Neural cell (in vitro differentiated cells): Measurements from ENCODE around the gene KITLG. TPM values are rescaled to one million over a fixed set of nuclear protein-coding genes. Genes with fewer than 3 reads are reported as not detected.

Experiments used
- H2AFZ ChIP-seq: fragments of 200-600, 300-800 bp; sonication (generic), shearing (Covaris generic); 2 replicates; pipeline ENCODE4 v1.6.0; 2014; ENCODE audit warnings: low read depth, mild to moderate bottlenecking, antibody characterized with exemption, low read length, moderate library complexity
- H3F3A ChIP-seq: fragments of 200-600 bp; shearing (Covaris generic); 2 replicates; pipeline ENCODE4 v1.6.1; 2016; ENCODE audit warnings: mild to moderate bottlenecking, moderate library complexity, mixed read lengths, antibody characterized with exemption, low read length; ENCODE audit not compliant: insufficient read depth, poor library complexity, severe bottlenecking
- H3K27ac ChIP-seq: fragments of 200-600, 300-800 bp; sonication (generic), shearing (Covaris generic); 2 replicates; pipeline ENCODE4 v1.5.1; 2014; ENCODE audit warnings: mild to moderate bottlenecking, low read length, moderate library complexity
- H3K27me3 ChIP-seq: fragments of 300-800, 200-600 bp; sonication (generic), shearing (Covaris generic); 2 replicates; pipeline ENCODE4 v1.6.0; 2014; ENCODE audit warnings: mild to moderate bottlenecking, low read depth, low read length, moderate library complexity; ENCODE audit not compliant: insufficient read depth
- H3K36me3 ChIP-seq: fragments of 300-800, 200-600 bp; sonication (generic), shearing (Covaris generic); 2 replicates; pipeline ENCODE4 v1.5.1; 2014; ENCODE audit warnings: mild to moderate bottlenecking, antibody characterized with exemption, low read length, moderate library complexity; ENCODE audit not compliant: insufficient read depth
- H3K4me2 ChIP-seq: fragments of 300-800, 200-600 bp; sonication (generic), shearing (Covaris generic); 2 replicates; pipeline ENCODE4 v1.6.0; 2014; ENCODE audit warnings: mild to moderate bottlenecking, low read length
- H3K4me3 ChIP-seq: fragments of 300-800, 200-600 bp; sonication (generic), shearing (Covaris generic); 2 replicates; pipeline ENCODE4 v1.5.1; 2014; ENCODE audit warnings: mild to moderate bottlenecking, low read length, moderate library complexity
- H3K79me2 ChIP-seq: fragments of 200-600 bp; shearing (Covaris generic); replicated peaks from 2 replicates; pipeline ENCODE4 v1.6.0; 2014; ENCODE audit warnings: mild to moderate bottlenecking, low read length, moderate library complexity; ENCODE audit not compliant: insufficient read depth
- H3K9ac ChIP-seq: fragments of 300-800, 200-600 bp; sonication (generic), shearing (Covaris generic); 2 replicates; pipeline ENCODE4 v1.6.1; 2016; ENCODE audit warnings: mild to moderate bottlenecking, low read length, mixed read lengths
- H3K9me2 ChIP-seq: fragments of 200-600 bp; shearing (Covaris generic); 2 replicates; pipeline ENCODE4 v1.6.1; 2016; ENCODE audit warnings: mild to moderate bottlenecking, low read length, mixed read lengths; ENCODE audit not compliant: insufficient read depth
- H3K9me3 ChIP-seq: fragments of 200-600, 300-800 bp; sonication (generic), shearing (Covaris generic); 2 replicates; pipeline ENCODE4 v1.6.1; 2016; ENCODE audit warnings: mild to moderate bottlenecking, mixed run types, low read length, moderate library complexity, mixed read lengths
- H4K20me1 ChIP-seq: fragments of 200-600 bp; shearing (Covaris generic); 2 replicates; pipeline ENCODE4 v1.6.1; 2016; ENCODE audit warnings: mild to moderate bottlenecking, mixed run types; ENCODE audit not compliant: insufficient read depth
- CTCF ChIP-seq: fragments of 450-650 bp; IDR thresholded peaks from 2 replicates; pipeline ENCODE4 v1.5.1; 2014; ENCODE audit warnings: antibody characterized with exemption, mild to moderate bottlenecking, moderate library complexity; ENCODE audit not compliant: poor library complexity, severe bottlenecking
- EP300 ChIP-seq: fragments of 450-650 bp; conservative IDR thresholded peaks from 2 replicates; pipeline ENCODE4 v1.6.1; 2014; ENCODE audit warnings: antibody characterized with exemption, mild to moderate bottlenecking, moderate library complexity; ENCODE audit not compliant: poor library complexity, severe bottlenecking
- EZH2 ChIP-seq: fragments of 200-600, 300-800 bp; shearing (Covaris generic), sonication (generic); IDR thresholded peaks from 2 replicates; pipeline ENCODE4 v1.6.1; 2014; ENCODE audit warnings: antibody characterized with exemption, low read length, borderline replicate concordance, mild to moderate bottlenecking; ENCODE audit not compliant: insufficient read depth, poor library complexity, severe bottlenecking
- MXI1 ChIP-seq: fragments of 450-650 bp; conservative IDR thresholded peaks from 2 replicates; pipeline ENCODE4 v1.6.1; 2014; ENCODE audit warnings: antibody characterized with exemption, mild to moderate bottlenecking; ENCODE audit not compliant: poor library complexity, severe bottlenecking
- POLR2AphosphoS5 ChIP-seq: IDR thresholded peaks from 2 replicates; pipeline ENCODE4 v1.6.1; 2012
- RAD21 ChIP-seq: fragments of 450-650 bp; conservative IDR thresholded peaks from 2 replicates; pipeline ENCODE4 v1.6.1; 2014; ENCODE audit warnings: antibody characterized with exemption, mild to moderate bottlenecking, moderate library complexity
- REST ChIP-seq: IDR thresholded peaks from 2 replicates; pipeline ENCODE4 v1.6.1; 2012; ENCODE audit warnings: borderline replicate concordance
- SMC3 ChIP-seq: fragments of 450-650 bp; conservative IDR thresholded peaks from 2 replicates; pipeline ENCODE4 v1.6.1; 2014; ENCODE audit warnings: antibody characterized with exemption, mild to moderate bottlenecking, moderate library complexity; ENCODE audit not compliant: poor library complexity
- TAF1 ChIP-seq: IDR thresholded peaks from 2 replicates; pipeline ENCODE4 v1.6.1; 2012; ENCODE audit warnings: low read depth
- polyA plus RNA-seq: library from polyadenylated mRNA; depleted of rRNA; stranded (reverse); fragments of >200 nt; gene quantifications from 2 replicates; pipeline ENCODE4 v1.2.3, GENCODE V29; 2014

Gene KITLG
- polyA plus RNA-seq, 1 donor from 2014 or later = 6.2 TPM

GRCh38 chr12:88494520-88494919 is 85.8 kb downstream of the KITLG start:
- H4K20me1 ChIP-seq = no peaks in the 10 kb centered on the region
- no peaks in the 10 kb centered on the region for H3F3A ChIP-seq
- H3K27me3 ChIP-seq = no peaks in the 10 kb centered on the region
- no peaks in the 10 kb centered on the region for H3K36me3 ChIP-seq
- H3K27ac ChIP-seq = no peak overlapping the region
- no peaks in the 10 kb centered on the region for H3K9me2 ChIP-seq
- no peak overlapping the region for H2AFZ ChIP-seq
- TF ChIP-seq MXI1 (no peak), EZH2 (no peak), SMC3 (no peak), TAF1 (no peak), POLR2AphosphoS5 (no peak), CTCF (no peak)
- no peaks in the 10 kb centered on the region for H3K9me3 ChIP-seq
- no peak overlapping the region for H3K4me3 ChIP-seq
- H3K4me2 ChIP-seq = no peak overlapping the region
- no peaks in the 10 kb centered on the region for H3K79me2 ChIP-seq
- no peak overlapping the region for H3K9ac ChIP-seq

GRCh38 chr12:88493636-88494035 is 86.6 kb downstream of the KITLG start:
- Histone ChIP-seq H4K20me1 (no peaks in the 10 kb centered on the region), H2AFZ (no peak overlapping the region), H3K36me3 (no peaks in the 10 kb centered on the region), H3K27me3 (no peaks in the 10 kb centered on the region), H3K4me2 (no peak overlapping the region), H3F3A (no peaks in the 10 kb centered on the region), H3K9ac (no peak overlapping the region), H3K9me2 (no peaks in the 10 kb centered on the region), H3K9me3 (no peaks in the 10 kb centered on the region), H3K27ac (no peak overlapping the region), H3K4me3 (no peak overlapping the region), H3K79me2 (no peaks in the 10 kb centered on the region)
- TF ChIP-seq EZH2 (no peak), SMC3 (no peak), TAF1 (no peak), CTCF (no peak), EP300 (no peak), POLR2AphosphoS5 (no peak), REST (no peak), MXI1 (no peak), RAD21 (no peak)
